Glomerular visceral epithelial cell (primary cell): ENCODE measurements around the gene ITGA6.
A peak's percentile ranks its signal among the peaks of the same experiment; 100 is the strongest.

Source experiments
- DNase-seq: peaks from one replicate; pipeline ENCODE4 v3.0.0-alpha.2; 2016; ENCODE audit errors: extremely low spot score

The ITGA6 gene

DNA sequence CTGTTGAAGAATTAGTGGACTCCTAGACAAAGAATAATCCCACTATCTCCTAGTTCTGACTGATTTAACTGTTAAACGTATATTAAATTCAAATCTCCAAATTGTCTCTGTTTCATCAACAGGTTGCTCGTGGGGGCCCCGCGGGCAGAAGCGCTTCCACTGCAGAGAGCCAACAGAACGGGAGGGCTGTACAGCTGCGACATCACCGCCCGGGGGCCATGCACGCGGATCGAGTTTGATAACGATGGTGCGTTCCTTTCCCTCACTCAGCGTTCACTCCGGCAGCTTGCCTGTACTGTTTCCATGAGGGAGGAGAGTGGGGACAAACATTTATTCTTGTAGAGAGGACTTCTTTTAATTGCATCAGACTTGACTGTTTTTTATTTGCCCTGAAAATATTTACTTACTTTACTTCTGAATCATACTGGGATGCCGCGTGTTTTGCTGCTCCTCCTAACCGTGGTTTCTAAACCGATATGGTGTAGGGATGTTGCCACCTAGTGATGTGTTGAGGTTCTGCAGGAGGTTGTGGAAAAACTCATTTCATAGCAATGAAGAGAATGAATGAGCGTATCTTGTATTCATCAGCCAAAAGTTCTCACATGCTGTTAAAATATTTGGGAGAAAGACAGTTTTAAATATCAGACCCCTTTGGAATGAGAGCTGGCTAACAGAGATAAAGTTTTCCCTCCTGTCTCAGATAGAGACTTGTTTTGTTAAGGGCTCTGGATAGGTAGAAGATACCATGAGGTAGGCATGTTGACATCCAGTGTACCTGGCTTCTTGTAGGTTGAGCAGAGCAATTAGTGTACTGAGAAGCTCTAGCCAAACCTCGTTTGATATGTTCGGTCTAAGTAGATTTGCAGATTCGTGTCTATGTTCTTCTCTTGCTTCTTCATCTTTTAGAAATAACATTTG, 38.3 kb downstream of the ITGA6 start:
- peak; percentile 75 for DNase-seq

- no peak for DNase-seq
Measured at GRCh38 chr2:172467382-172467781, 40.0 kb downstream of the ITGA6 start.

DNA sequence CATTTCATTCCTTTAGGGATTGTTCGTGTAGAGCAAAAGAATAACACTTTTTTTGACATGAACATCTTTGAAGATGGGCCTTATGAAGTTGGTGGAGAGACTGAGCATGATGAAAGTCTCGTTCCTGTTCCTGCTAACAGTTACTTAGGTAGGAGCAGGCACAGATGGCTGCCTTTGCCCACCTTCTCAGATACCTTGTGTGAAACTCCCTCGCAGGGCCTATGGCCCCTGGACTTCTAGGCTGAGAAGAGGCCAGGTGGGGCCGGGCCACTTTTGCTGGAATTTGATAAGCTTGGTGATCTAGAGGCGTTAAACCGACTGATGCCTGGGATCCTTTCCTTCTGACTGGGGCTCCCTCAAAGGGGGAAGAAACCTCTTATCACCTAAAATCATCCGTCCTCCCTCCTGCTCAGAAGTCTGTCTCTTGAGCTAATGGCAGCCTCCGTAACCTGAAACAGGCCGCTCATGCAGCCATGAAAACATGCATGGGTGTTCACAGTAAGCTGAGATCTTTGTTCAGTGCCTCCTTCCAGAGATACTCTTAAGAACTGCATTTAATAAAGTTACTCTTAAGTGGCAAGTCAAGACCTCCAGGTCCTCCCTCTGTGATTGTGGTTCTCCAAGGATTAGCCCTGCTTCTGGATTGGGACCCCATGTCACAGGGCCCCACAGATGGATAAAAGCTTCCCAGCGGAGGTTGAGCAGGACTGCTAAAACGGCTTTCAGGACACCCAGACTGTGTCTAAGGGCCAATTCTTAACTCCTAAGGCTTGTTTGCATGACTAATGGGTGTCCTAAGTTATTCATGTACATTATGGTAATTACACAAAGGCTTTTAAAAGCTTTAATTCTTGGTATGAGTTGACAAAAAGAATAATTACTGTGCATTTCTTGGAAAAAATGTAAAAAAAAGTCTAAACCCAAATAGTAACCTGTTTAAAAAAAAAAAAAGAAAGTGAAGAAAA, 43.9 kb downstream of the ITGA6 start:
- DNase-seq: no peak

- DNase-seq: no peak
Measured at GRCh38 chr2:172472446-172473033, 45.2 kb downstream of the ITGA6 start.

DNA sequence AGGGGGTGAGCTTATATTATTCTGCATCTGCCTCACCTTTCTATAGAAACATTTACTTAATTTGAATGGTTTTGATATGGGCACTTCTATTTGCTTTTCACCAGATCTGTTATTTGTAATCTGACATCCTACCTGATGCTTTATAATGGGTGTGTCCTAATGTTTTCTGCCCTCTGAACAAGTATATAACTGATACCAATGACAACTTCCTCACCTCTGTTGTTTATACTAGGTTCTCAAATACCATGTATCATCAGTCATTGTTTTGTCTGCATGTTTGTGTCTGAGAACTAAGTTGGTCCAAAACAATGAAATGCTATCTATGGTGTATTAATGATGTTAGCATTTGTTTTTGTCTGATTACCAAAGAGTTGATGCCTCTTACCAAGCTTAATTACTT, 45.8 kb downstream of the ITGA6 start:
- no peak for DNase-seq

GRCh38 chr2:172478353-172478752, 51.0 kb downstream of the ITGA6 start:
- DNase-seq: no peak

DNA sequence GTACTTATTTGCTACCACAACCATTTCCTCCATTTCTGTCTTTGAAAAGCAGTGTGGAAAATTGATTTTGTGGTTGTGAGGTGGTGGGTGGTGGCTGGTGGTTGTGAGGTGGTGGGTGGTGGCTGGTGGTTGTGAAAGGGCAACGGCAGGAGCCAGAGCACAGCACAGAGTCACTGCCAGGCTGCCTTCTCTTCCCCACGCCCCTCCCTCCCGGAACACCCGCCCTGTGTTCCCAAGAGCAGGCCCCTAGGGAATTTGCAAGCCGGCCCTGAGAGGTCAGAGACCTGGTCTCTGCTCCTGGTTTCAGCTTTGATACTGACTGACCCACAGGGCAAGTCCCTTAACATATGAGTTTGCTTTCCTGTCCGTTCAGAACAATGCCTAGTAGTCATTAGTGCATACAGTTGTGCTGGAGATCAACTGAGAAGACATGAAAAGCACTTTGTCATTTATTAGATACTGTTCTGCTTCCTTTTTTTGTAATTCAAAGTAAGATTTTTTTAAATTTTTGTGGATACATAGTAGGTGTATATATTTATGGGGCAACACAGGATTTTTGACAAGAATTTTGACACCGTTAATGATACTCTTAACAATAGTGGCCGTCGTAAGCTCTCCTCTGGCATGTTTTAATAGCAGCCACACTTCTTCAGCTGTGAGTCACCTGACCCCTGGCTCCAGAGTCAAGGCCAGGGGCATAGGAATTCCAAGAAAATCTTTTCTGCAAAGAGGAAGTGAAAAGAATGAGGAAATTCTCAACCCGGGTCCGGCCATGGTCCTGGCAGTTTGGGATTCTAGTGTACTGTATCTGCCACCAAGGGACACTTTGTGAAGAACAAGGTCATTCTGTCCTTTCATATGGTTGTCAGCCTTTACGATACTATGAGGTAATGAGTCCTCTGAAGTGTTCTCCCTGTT, 53.2 kb downstream of the ITGA6 start:
- peak; percentile 44 for DNase-seq

DNA sequence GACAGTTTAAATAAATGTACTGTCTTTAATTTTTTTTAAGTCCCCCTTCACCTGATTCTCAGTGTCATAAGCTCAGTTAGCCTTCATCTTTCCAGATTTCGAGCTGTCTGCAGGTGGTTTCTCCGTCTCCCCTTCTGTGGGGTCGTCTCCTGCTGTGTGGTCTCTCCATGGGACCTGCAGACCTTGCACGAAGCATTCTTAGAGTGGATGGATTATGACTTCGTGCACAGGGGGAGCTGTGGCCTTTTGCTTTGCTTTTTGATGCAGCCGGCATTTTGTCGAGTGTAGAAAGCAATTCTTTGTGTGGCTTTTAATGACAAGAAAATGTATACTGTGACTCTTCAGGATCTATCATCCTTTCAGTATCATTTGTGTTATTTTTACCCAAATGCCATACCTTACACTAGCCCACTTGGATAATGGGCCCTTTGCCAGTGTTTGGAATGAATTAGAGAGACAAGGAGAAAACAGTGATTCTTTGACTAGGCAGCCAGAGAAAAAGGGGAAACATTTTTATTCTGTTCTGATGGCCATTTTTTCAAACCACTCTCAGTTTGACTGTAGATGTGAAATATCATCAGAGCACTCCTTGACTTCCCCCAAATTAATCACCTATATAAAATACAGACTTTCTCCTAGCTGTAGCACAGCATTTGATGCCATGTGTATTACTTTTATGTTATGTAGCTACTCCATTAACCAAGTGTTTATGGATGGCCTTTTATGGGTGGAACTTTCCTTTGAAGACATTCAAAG, 54.3 kb downstream of the ITGA6 start:
- no peak for DNase-seq

- DNase-seq: peak; percentile 21
Measured at GRCh38 chr2:172484253-172484652, 56.9 kb downstream of the ITGA6 start.

DNA sequence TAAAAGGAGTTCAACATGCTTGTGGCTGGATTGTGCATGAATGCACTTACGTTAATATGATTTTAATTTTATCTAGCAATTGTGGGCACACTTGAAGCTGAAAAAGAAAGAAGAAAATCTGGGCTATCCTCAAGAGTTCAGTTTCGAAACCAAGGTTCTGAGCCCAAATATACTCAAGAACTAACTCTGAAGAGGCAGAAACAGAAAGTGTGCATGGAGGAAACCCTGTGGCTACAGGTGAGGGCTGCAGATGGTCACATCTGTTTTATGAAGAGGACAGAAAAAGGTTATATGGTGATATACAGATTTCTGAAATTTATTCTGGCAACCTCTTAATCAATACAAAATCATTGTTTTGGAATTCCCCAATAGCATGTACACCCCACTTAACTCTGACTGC, 57.3 kb downstream of the ITGA6 start:
- no peak for DNase-seq

DNA sequence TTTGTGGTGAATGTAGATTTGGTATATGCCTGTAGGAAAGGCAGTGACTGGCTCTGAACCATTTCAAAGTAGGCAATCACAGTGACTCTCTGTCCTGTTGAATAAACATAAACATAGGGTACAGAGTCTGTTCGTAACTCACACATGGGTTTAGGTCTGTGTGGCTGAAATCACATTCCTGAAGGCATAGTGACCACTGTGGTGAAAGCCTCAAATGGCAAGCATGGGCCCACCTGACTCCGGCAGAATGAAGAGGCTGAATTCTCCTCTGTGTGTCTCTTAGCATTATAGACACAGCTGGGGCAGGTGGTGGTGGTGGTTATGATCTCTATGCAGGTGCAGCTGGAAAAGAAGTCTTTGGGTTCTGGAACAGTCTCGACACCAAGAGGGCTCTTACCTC, 61.2 kb downstream of the ITGA6 start:
- DNase-seq: no peak

DNA sequence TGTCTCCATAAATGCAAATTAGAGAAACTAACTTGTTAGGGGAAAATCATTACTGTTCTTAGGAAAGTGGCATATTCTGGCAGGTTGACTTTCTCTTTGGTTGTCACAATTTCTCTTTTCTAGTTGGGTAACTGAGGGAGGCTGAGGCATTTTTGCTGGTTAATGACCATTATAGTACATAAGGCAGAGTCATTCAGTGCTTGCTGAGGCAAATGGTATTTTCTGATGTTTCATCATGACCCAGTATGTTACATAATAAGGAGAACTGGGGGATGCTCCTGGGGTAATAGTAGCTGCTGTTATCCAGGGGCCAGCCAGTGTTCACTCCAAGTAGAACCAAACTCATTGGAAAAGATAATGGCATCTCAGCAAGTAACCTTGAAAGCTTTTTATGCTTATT, 62.3 kb downstream of the ITGA6 start:
- no peak for DNase-seq

GRCh38 chr2:172496160-172496608, 68.8 kb downstream of the ITGA6 start:
- no peak for DNase-seq

- no peak for DNase-seq
Measured at GRCh38 chr2:172507199-172507598, 79.8 kb downstream of the ITGA6 start.

DNA sequence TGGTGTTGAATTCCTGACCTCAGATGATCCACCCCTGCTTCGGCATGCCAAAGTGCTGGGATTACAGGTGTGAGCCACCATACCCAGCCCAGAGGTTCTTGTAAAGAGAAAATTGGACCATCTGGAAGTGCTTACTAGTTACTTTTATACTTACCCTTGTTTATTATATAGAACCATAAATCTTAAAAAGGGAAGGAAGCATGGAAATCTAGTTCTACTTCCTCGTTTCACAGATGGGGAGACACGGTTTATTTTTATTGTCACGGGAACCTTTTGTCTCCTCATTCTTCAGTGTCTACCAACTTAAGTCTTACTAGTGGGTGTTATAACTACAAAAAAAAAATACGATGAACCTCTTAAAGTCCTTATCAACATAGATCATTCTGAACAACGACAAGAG, 82.7 kb downstream of the ITGA6 start:
- no peak for DNase-seq

DNA sequence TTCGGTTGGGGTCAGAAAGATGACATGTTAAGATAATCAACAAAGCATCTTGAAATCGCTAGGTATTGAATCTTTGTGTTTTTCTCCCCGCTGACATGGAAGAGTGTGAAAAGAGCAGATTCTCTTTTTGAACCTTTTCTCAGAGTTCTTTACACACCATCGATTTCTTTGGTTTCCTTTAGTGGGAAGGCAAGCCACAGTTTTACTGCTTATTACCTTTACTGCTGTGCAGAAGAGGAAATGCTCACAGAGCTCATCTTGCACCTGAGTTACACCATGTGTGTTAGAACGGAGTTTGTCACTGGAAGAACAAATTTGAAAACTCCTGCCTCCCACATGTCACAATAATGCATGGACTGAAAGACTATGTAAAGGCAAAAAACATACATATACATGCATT, 83.2 kb downstream of the ITGA6 start:
- no peak for DNase-seq

GRCh38 chr2:172512810-172513523, 85.6 kb downstream of the ITGA6 start:
- no peak for DNase-seq

DNA sequence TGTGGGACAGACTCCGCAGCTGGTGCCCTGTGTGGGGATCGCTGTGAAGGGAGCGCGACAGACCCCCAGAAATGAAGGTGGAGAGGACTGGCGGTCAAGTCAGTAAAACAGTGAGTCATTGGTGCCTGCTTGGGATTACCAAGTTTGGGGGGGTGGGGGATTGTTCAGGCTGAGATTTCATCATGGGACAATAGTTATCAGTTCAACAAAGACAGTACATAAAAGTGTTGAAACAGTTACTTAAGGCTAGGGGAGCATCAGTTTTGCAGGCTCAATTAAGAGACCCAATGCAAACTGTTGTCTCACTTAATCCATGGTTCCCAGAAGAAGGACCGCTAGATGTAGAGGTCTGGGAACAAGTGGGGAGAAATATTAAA, 86.1 kb downstream of the ITGA6 start:
- DNase-seq: no peak

DNA sequence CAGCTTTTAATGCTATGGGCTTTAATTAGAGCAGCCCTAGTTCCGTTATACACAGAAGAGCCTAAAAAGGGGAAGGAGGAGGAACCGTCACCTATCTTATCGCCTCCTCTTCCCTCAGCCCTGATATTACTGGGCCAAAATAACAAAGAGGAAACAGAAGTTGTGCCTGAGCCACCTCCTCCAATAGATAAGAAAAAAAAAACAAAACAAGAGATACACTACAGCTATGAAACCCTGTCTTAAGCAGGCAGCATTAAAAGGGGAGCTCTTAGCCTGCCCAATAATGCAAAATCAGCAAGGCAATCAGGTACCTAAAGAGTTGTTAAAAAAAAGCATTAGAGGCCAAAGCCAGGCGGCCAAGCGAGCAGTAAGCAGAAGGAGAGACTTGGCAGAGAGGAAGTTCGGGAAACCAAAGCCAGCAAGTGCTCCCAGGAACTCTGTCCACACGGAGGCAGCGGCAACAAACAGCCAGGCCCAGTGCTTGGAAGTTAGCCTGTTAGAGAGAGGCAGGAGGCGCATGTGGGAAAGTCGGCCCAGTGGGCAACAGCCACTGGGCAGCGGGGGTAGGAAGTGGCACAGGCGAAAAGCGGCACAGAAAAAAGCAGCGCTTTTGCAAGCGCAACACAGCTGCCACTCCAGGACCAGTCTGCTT, 86.7 kb downstream of the ITGA6 start:
- no peak for DNase-seq
